Keratinocyte (primary cell): ENCODE data around the gene TYROBP. TPM values are rescaled to one million over a fixed set of nuclear protein-coding genes. Genes with fewer than 3 reads are reported as not detected.

Experiments
- DNase-seq: peaks from one replicate; pipeline ENCODE4 v3.0.0-alpha.2; 2011; ENCODE audit warnings: low read depth, missing footprints, low spot score
- FAIRE-seq: peaks from 2 replicates; lab custom pipeline; 2011; peaks lifted over from hg19 to GRCh38; lab: Jason Lieb, UNC
- H2AFZ ChIP-seq: 2 replicates; pipeline ENCODE4 v1.6.0; 2012; ENCODE audit warnings: low read length, control low read depth, inconsistent platforms; ENCODE audit not compliant: control insufficient read depth
- H3K27ac ChIP-seq: 2 replicates; pipeline ENCODE4 v1.5.1; 2011; ENCODE audit warnings: low read length; ENCODE audit not compliant: control insufficient read depth, insufficient read depth
- H3K27me3 ChIP-seq: 3 replicates; pipeline ENCODE4 v1.6.0; 2011; ENCODE audit warnings: low read length; ENCODE audit not compliant: control insufficient read depth, insufficient read depth; ENCODE audit errors: extremely low read depth
- H3K36me3 ChIP-seq, 2 experiments: 2 replicates in 1 of 2; 3 replicates in 1 of 2; pipeline ENCODE4 v1.5.1; 2011; ENCODE audit warnings: low read length in 2 of 2, mild to moderate bottlenecking in 1 of 2; ENCODE audit not compliant: control insufficient read depth in 2 of 2, insufficient read depth in 2 of 2; ENCODE audit errors: extremely low read depth in 1 of 2
- H3K4me1 ChIP-seq: 3 replicates; pipeline ENCODE4 v1.5.1; 2011; ENCODE audit warnings: low read length; ENCODE audit not compliant: control insufficient read depth, insufficient read depth; ENCODE audit errors: extremely low read depth
- H3K4me2 ChIP-seq: 3 replicates; pipeline ENCODE4 v1.6.0; 2011; ENCODE audit warnings: low read depth, low read length; ENCODE audit not compliant: control insufficient read depth, insufficient read depth; ENCODE audit errors: extremely low read depth
- H3K4me3 ChIP-seq, 3 experiments: fragments of 200-600 bp in 1 of 3; sonication (generic) in 1 of 3; 2 replicates in 2 of 3; 3 replicates in 1 of 3; pipeline ENCODE4 v1.5.1; 2011 to 2016; ENCODE audit warnings: low read length in 3 of 3, mild to moderate bottlenecking in 3 of 3, control low read depth in 2 of 3, inconsistent platforms in 1 of 3, low read depth in 1 of 3, mixed read lengths in 1 of 3, mixed run types in 1 of 3, moderate library complexity in 1 of 3; ENCODE audit not compliant: control insufficient read depth in 2 of 3, insufficient read depth in 2 of 3; ENCODE audit errors: extremely low read depth in 1 of 3
- H3K79me2 ChIP-seq: 2 replicates; pipeline ENCODE4 v1.6.0; 2012; ENCODE audit warnings: low read length; ENCODE audit not compliant: control insufficient read depth, insufficient read depth
- H3K9ac ChIP-seq: 3 replicates; pipeline ENCODE4 v1.6.0; 2011; ENCODE audit warnings: low read length; ENCODE audit not compliant: control insufficient read depth, insufficient read depth; ENCODE audit errors: extremely low read depth
- H3K9me1 ChIP-seq: 3 replicates; pipeline ENCODE4 v1.6.0; 2011; ENCODE audit warnings: low read length; ENCODE audit not compliant: control insufficient read depth, insufficient read depth; ENCODE audit errors: extremely low read depth
- H3K9me3 ChIP-seq: 2 replicates; pipeline ENCODE4 v1.5.1; 2012; ENCODE audit warnings: low read depth, low read length; ENCODE audit not compliant: control insufficient read depth
- H4K20me1 ChIP-seq: 3 replicates; pipeline ENCODE4 v1.6.0; 2011; ENCODE audit warnings: low read length; ENCODE audit not compliant: control insufficient read depth, insufficient read depth; ENCODE audit errors: extremely low read depth
- EZH2 ChIP-seq: IDR thresholded peaks from one replicate; pipeline ENCODE4 v1.6.1; 2012; ENCODE audit warnings: inconsistent platforms, mild to moderate bottlenecking, low read length, moderate library complexity
- dilution Hi-C: fragments of 300-500 bp; cut with MboI; formaldehyde crosslinking; loops from one replicate; pipeline ENCODE4 v1.7.0; 2020; ENCODE audit warnings: low sequenced_read_pairs; ENCODE audit not compliant: extremely low pct_ligation_motif_present
- polyA plus RNA-seq, 5 experiments: library from polyadenylated mRNA; depleted of rRNA in 3 of 5; stranded (reverse) in 3 of 5; stranded (forward) in 1 of 5; unstranded in 1 of 5; fragments of >200 nt; gene quantifications; 1 replicate in 1 of 5; 2 replicates in 3 of 5; 3 replicates in 1 of 5; pipeline versions ENCODE4 v1.2.1 to v1.2.3, GENCODE V29; 2011 to 2012; ENCODE audit warnings: missing spikeins in 2 of 5, low read depth in 1 of 5, low replicate concordance in 1 of 5
- TF ChIP-seq, protein P1 (sequence below), 3 experiments: IDR thresholded peaks in 1 of 3; conservative IDR thresholded peaks in 1 of 3; optimal IDR thresholded peaks in 1 of 3; 2 replicates in 2 of 3; 3 replicates in 1 of 3; pipeline versions ENCODE3 to v1.5.1; 2011; ENCODE audit warnings: low read length in 3 of 3, mild to moderate bottlenecking in 3 of 3, moderate library complexity in 2 of 3, control low read depth in 1 of 3, inconsistent platforms in 1 of 3; ENCODE audit not compliant: insufficient read depth in 2 of 3; ENCODE audit errors: extremely low read depth in 1 of 3

TYROBP gene
- polyA plus RNA-seq, 1 donor (not counting 4 experiments of a cell fraction or from before 2014, with no cell fraction given): not detected

GRCh38 chr19:35897706-35898451 is 10.2 kb downstream of the TYROBP start:
- peak overlapping the region; percentile 63 to 94 (median 87) for H3K4me3 ChIP-seq
- H4K20me1 ChIP-seq: no peaks in the 10 kb centered on the region
- no peaks in the 10 kb centered on the region for H3K9me3 ChIP-seq
- no peak overlapping the region for H2AFZ ChIP-seq
- H3K9ac ChIP-seq: peak overlapping the region; percentile 90
- no peak for FAIRE-seq
- dilution Hi-C loops: no loop called here
- H3K27ac ChIP-seq: peak overlapping the region; percentile 85
- H3K27me3 ChIP-seq: no peaks in the 10 kb centered on the region
- peaks cover 19% of the 10 kb centered on the region for H3K79me2 ChIP-seq
- peak overlapping the region; percentile 86 for H3K4me2 ChIP-seq
- no peak for DNase-seq
- no peaks in the 10 kb centered on the region for H3K9me1 ChIP-seq
- TF ChIP-seq, protein P1, sequence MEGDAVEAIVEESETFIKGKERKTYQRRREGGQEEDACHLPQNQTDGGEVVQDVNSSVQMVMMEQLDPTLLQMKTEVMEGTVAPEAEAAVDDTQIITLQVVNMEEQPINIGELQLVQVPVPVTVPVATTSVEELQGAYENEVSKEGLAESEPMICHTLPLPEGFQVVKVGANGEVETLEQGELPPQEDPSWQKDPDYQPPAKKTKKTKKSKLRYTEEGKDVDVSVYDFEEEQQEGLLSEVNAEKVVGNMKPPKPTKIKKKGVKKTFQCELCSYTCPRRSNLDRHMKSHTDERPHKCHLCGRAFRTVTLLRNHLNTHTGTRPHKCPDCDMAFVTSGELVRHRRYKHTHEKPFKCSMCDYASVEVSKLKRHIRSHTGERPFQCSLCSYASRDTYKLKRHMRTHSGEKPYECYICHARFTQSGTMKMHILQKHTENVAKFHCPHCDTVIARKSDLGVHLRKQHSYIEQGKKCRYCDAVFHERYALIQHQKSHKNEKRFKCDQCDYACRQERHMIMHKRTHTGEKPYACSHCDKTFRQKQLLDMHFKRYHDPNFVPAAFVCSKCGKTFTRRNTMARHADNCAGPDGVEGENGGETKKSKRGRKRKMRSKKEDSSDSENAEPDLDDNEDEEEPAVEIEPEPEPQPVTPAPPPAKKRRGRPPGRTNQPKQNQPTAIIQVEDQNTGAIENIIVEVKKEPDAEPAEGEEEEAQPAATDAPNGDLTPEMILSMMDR (optimal IDR thresholded peaks at IDR 0.05 in 1 of 3, IDR thresholded peaks at IDR 0.05 in 1 of 3, conservative IDR thresholded peaks at IDR 0.05 in 1 of 3; ENCODE audit: extremely low read depth in 1 of 3, insufficient read depth in 2 of 3, low read length in 3 of 3): no peak
- TF ChIP-seq EZH2: no peak
- peaks cover 22% of the 10 kb centered on the region for H3K4me1 ChIP-seq
- H3K36me3 ChIP-seq: peaks cover 7 to 24% of the 10 kb centered on the region in 2 experiments

- dilution Hi-C loops: no loop called here
- H3K36me3 ChIP-seq: peaks cover 7 to 25% of the 10 kb centered on the region in 2 experiments
Measured at GRCh38 chr19:35896643-35897040, 11.5 kb downstream of the TYROBP start.

More at GRCh38 chr19:35896643-35897040, 11.5 kb downstream of the TYROBP start:
- Histone ChIP-seq H3K79me2 (peaks cover 19% of the 10 kb centered on the region), H2AFZ (no peak overlapping the region), H3K9ac (no peak overlapping the region), H4K20me1 (no peaks in the 10 kb centered on the region), H3K27me3 (no peaks in the 10 kb centered on the region), H3K9me3 (no peaks in the 10 kb centered on the region), H3K4me2 (no peak overlapping the region), H3K27ac (no peak overlapping the region), H3K4me3 (no peak overlapping the region), H3K9me1 (no peaks in the 10 kb centered on the region), H3K4me1 (peaks cover 12% of the 10 kb centered on the region)
- no peak for DNase-seq
- no peak for FAIRE-seq
- TF ChIP-seq EZH2: no peak
- TF ChIP-seq, protein P1 (optimal IDR thresholded peaks at IDR 0.05 in 1 of 3, IDR thresholded peaks at IDR 0.05 in 1 of 3, conservative IDR thresholded peaks at IDR 0.05 in 1 of 3; ENCODE audit: extremely low read depth in 1 of 3, insufficient read depth in 2 of 3, low read length in 3 of 3): no peak
